CD4-positive, alpha-beta T cell treated with Interleukin-1 beta for 1 hour (primary cell): Measurements from ENCODE around the gene RNF34.
"Not testable (repeated sequence)": the region's sequence is repeated elsewhere in the genome, so short reads cannot be mapped to it uniquely, and the experiment has no call there.

Experiments used
- DNase-seq, 2 donors: peaks; one replicate each; pipeline ENCODE4 v3.0.0-alpha.2; 2020 to 2022

RNF34 gene, protein sequence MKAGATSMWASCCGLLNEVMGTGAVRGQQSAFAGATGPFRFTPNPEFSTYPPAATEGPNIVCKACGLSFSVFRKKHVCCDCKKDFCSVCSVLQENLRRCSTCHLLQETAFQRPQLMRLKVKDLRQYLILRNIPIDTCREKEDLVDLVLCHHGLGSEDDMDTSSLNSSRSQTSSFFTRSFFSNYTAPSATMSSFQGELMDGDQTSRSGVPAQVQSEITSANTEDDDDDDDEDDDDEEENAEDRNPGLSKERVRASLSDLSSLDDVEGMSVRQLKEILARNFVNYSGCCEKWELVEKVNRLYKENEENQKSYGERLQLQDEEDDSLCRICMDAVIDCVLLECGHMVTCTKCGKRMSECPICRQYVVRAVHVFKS

DNA sequence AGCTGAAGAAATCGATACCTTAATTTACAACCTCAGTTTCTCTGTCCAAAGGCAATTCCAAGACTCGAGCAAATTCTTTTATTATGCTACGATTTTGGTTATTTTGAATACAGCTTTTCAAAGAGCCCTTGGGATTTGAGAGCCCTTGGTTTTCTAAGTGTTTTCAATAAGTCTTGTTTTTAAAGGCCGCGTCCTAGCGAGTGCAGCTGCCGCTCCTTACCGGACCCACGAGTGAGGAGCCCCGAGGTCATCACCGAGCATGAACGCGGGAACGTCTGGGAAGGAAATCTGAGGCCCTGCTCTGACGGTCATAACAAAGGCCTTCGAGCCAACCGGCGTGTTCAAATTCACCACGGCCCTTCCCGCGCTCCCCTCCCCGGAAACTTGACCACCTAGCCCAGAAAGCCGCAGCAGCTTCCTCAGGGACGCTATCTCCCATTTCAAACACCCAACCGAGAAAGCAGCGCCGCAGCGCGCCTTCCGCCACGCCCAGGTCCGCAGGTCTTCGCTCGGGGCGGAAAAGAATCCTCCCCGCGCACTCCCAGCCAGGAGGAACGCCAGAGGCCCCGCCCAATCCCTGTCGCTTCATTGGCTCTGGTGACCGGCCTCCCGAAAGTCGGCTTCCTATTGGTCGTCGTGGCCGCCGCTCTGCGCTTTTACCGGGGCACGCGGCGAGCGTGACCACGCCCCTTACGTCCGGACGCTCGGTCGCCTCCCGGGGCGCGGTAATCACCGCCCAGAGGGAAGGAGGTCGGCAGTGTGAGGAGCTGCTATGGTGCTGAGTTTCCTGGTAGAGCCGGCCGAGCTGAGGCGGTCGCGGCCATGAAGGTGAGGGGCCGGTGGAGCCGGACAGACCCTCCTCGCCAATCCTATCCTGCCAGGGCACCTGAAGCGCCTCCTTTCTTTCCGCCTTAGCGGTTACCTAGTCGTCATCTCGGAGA lies at the start of gene RNF34:
TSS of gene RNF34 (plus strand) at position 728 of the 941 bp plus-strand sequence. CDS start at position 823, 95 bp downstream.
- DNase-seq: peak; percentile 98

- peak; percentile 94 to 95 for DNase-seq
Observed at GRCh38 chr12:121351820-121352681, 47.9 kb upstream of the RNF34 start, which contains the start of gene ANAPC5. ANAPC5 (minus strand) TSS chr12:121352411; CDS start chr12:121352340, 71 bp downstream.

GRCh38 chr12:121352682-121353018 lies 47.3 kb upstream of the RNF34 start:
- DNase-seq: no peak

DNA sequence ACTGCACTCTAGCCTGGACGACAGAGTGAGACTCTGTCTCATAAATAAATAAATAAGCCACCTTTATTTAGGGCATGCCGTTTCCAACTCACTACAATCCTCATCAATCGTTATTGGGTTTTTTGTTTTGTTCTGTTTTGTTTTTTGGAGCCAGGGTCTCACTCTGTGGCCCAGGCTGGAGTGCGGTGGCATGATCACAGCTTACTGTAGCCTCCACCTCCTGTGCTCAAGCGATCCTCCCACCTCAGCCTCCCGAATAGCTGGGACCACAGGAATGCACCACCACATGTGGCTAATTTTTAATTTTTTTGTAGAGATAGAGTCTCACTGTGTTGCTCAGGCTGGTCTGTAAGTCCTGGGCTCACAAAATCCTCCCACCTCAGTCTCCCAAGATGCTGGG lies 44.1 kb upstream of the RNF34 start:
- no peak for DNase-seq

DNA sequence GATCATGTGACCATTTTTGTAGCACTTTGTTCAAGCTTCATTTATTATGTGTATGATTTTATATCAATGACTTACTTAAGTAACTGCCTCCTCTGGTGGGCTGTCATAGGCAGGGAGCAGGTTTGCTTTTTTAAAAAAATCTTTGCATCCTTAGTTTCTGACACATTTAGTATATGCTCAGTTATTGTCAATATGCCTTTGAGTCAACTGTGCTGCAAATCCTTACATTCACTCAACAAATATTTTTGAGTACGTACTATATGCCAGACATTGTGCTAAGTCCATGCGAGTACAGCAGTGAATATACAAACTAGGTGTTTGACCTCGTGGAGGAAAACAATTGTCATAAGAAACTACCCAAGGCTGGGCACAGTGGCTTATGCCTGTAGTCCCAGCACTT lies 43.3 kb upstream of the RNF34 start:
- DNase-seq: no peak

DNA sequence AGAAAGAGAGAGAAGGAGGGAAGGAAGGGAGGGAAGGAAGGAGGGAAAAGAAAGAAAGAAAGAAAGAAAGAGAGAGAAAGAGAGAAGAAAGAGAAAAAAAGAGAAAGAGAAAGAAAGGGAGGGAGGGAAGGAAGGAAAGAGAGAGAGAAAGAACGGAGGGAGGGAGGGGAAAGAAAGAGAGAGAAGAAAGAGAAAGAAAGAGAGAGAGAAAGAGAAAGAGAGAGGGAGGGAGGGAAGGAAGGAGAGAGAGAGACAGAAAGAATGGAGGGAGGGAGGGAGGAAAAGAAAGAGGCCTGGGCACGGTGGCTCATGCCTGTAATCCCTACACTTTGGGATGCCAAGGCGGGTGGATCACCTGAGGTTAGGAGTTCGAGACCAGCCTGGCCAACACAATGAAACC lies 42.6 kb upstream of the RNF34 start:
- DNase-seq: no peak

DNA sequence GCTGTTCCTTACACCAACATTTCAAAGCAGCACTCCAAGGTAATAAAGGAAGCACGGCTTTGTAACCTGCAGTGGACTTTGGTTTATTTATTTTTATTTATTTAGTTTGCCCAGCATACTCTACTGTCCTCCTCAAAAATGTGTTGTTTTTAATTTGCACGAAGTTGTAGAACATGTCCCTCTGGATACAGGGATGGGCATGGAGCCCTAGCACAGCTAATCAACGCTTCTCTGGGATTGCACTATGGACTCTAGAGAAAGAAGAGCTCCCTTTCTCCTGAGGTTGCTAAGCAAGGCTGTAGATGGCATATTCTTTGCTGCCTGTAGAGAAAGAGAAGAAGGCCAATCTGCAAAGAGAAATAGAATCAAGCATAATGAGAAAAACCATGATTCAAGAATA lies 41.8 kb upstream of the RNF34 start:
- no peak for DNase-seq

DNA sequence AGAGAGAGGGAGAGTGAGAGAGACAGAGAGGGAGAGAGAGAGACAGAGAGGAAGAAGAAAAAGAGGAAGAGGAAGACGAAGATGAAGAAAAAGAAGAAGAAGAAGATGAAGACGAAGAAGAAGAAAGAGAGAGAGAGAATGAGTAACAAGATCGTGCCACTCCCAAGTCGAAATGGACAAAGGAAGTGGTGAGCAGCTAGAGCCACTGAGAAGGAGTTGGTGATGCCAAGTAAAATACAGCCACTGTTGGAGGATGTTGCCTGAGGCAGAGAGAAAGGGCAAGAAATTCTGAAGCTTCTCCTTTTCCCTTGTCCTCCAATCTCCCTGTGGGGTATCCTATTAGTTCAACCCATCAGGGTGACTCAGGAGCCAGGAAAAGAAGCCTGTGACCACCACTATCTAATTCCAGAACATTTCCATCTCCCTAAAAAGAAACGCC lies 35.2 kb upstream of the RNF34 start:
- no peak for DNase-seq

GRCh38 chr12:121365416-121366062 lies 34.4 kb upstream of the RNF34 start:
- DNase-seq: no peak

DNA sequence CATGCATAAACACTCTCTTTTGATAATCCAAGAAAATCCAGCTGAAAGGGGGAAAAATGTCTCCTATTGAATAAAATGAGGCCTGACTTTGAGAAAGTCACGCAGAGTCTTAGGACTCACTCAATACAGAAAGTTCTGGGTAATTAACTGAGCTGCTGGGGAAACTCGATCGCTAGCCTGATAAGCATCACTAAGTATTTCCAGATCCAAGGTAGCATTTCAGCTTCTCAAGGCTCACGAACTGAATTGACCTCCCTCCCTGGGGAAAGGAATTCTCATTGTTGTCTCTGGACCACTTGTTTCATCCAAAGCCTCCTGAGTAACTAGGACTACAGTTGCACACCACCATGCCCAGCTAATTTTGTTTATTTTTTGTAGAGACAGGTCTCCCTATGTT lies 33.9 kb upstream of the RNF34 start:
- DNase-seq: no peak

DNA sequence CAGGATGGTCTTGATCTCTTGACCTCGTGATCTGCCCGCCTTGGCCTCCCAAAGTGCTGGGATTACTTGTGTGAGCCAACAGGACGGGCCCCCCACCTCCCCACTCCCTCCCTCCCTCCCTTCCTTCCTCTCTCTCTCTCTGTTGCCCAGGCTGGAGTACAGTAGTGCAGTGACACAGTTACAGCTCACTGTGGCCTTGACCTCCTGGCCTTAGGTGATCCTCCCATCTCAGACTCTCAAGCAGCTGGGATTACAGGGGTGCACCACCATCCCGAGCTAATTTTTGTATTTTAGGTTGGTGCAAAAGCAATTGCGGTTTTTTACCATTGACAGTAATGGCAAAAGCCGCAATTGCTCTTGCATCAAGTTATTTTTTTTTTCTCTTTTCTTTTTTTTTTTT lies 28.5 kb upstream of the RNF34 start:
- no peak for DNase-seq

DNA sequence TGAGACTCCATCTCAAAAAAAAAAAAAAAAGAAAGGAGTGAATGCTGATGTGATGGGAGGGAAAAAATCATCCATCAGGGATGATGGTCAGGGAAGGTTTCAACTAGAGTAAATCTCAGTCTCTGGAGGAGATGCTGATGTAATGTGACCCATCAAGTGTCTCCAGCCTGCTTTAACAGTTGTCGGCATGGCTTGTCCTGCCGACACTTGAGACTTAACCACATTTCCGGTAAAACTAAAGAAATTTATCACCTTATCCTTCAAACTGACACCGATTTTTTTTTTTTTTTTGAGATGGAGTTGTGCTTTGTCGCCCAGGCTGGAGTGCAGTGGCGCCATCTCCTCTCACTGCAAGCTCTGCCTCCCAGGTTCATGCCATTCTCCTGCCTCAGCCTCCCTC lies 26.2 kb upstream of the RNF34 start:
- DNase-seq: no peak

- DNase-seq: not testable (repeated sequence)
Observed at GRCh38 chr12:121374336-121374735, 25.6 kb upstream of the RNF34 start.

DNA sequence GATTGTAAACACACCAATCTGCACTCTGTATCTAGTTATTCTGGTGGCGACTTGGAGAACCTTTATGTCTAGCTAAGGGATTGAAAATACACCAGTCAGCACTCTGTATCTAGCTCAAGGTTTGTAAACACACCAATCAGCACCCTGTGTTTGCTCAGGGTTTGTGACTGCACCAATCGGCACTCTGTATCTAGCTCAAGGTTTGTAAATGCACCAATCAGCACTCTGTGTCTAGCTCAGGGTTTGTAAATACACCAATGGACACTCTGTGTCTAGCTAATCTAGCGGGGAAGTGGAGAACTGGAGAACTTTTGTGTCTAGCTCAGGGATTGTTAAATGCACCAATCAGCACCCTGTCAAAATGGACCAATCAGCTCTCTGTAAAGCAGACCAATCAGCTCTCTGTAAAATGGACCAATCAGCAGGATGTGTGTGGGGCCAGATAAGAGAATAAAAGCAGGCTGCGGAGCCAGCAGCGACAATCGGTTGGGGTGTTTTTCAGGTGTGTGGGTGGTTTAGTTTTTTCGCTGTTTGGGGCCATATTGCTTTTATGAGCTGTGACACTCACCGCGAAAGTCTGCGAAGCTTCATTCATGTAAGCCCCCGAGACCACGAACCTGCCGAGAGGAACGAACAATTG lies 24.9 kb upstream of the RNF34 start:
- DNase-seq: not testable (repeated sequence)

DNA sequence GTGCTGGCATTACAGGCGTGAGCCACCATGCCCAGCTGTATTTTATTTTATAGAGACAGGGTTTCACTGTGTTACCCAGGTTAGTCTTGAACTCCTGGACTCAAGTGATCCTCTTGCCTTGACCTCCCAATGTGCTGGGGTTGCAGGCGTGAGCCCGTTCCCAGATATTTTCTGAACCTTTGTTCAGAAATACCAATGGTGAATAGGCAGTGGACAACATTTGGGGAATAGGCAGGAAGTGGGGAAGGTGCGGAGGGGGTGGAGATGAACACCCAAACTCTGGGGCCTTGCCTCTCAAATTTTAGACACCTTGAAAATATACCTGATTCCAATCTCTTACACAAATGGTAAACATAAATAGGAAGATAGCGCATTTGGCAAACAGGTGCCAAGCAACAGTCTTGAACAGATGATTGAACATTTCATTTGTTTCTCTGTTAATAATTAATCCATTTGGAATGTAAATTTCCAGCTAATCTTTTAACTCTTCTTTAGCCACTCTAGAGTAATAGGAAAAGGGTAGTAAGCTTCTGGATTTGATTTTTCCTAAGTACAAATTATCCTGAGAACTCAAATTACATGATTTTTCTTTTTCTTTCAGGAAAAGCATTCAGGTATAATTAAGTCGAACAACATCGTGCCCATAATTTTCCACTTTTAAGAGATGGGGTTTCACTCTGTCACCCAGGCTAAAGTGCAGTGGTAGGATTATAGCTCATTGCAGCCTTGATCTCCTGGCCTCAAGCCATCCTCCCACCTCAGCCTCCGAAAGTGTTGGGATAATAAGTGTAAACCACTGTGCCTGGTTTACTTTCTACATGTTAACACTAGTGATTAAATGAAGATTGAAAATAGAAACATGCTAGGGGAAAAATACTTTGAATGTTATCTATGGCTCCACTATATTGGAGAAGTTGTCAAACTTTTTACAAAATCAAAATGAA lies 22.9 kb upstream of the RNF34 start:
- DNase-seq: no peak

DNA sequence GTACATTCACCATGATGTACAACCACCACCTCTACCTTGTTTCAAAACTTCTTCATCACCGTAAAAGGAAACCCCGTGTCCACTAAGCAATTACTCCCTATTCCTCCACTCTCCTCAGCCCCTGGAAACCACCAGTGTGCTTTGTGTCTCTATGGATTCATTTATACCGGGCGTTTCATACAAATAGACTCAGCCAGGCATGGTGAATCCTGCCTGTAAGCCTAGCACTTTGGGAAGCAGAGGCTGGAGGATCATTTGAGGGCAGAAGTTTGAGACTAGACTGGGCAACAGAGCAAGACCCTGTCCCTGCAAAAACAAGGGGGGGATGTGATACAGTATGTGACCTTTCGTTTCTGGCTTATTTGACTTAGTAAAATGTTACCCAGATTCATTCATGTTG lies 21.2 kb upstream of the RNF34 start:
- no peak for DNase-seq

- DNase-seq: no peak
Observed at GRCh38 chr12:121379945-121380344, 20.0 kb upstream of the RNF34 start.

DNA sequence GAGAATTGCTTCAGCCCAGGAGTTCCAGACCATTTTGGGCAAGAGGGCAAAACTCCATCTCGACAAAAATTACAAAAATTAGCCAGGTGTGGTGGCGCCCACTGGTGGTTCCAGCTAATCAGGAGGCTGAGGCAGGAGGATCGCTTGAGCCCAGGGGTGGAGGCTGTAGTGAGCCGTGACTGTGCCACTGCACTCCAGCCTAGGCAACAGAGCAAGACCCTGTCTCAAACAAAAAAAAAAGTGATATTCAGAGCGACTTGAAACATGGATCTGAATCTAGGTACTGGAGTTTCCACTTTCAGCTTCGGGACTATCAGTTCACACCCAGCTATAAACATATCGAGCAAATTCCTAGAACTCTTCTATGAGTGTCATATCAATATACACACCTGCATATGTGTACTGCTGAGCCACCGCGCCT lies 16.3 kb upstream of the RNF34 start:
- no peak for DNase-seq

DNA sequence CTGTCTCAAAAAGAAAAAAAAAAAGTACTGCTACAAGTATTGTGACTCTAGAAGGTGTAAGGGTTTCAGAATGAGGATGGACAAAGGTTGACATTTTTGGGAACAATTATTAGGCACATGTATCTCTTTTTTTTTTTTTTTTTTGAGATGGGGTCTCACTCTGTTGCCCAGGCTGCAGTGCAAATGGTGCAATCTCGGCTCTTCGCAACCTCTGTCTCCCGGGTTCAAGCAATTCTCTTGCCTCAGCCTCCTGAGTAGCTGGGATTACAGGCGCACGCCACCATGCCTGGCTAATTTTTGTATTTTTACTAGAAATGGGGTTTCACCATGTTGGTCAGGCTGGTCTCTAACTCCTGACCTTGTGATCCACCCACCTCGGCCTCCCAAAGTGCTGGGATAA lies 15.0 kb upstream of the RNF34 start:
- DNase-seq: not testable (repeated sequence)

DNA sequence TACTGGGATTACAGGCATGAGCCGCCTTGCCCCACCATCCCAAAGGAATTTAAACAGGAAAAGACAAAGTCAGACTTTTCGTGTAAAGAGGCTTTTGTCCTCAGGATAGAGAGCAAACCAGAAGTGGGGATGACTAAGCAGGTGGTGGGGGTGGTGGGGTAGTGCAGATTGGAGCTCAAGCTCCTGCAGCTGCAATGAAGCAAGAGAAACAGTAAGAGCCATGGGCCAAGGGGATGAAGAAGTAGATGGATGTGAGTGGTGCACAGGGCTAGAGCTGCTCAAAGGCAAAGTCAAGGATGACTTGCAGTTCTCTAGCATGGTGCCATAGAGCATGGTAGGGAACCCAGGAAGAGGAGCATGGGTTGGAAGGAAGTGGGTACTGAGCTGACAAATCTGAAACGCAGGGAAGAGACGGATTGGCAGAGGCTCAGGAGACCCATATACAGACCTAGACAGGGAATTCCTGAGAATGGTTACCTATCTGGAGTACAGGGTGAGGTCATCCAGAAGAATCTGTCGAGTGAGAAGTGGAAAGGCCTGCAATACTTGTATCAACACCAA lies 11.4 kb upstream of the RNF34 start:
- DNase-seq: no peak
